Measurements from ENCODE around the gene EFCAB14.

DNA sequence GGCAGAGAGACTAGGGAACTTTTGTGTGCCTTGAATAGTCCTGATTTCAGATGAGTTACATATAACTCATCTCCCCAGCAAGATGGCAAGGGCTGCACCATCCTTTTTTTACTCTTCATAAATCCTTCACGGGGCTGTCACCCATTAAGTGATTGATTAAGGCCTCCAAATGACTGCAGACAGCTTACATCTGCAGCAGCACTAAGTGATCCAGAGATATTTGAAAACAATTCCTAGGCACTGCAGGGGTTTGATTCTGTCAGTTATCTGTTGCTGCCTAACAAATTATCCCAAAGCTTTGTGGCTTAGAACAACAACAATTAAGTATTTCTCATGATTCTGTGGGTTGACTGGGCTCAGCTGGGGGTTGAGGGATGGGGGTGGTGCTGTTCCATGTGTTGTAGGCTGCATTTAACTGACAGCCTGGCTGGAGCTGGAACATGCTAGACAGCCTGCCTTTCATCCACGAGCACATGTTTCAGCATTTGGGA is 27.9 kb downstream of the EFCAB14 start:
- TF ChIP-seq CTCF (IDR thresholded peaks at IDR 0.05) (no peak), POLR2AphosphoS5 (IDR thresholded peaks at IDR 0.05; ENCODE audit: insufficient read depth in 1 of 2, low read depth in 1 of 2) (no peak), POLR2A (IDR thresholded peaks at IDR 0.05) (no peak)
